ENCODE measurements around the gene MRPS22. TPM values are rescaled to one million over a fixed set of nuclear protein-coding genes. Genes with fewer than 3 reads are reported as not detected.

Gene MRPS22
- total and polyA plus RNA-seq, 9 of the 15 experiments (the other 6 are each of a cell fraction or from before 2014, with no cell fraction given): 148 to 397 (median 229) TPM

GRCh38 chr3:139343895-139344856 lies at the start of gene MRPS22 (continued):
- TF ChIP-seq, protein P1, sequence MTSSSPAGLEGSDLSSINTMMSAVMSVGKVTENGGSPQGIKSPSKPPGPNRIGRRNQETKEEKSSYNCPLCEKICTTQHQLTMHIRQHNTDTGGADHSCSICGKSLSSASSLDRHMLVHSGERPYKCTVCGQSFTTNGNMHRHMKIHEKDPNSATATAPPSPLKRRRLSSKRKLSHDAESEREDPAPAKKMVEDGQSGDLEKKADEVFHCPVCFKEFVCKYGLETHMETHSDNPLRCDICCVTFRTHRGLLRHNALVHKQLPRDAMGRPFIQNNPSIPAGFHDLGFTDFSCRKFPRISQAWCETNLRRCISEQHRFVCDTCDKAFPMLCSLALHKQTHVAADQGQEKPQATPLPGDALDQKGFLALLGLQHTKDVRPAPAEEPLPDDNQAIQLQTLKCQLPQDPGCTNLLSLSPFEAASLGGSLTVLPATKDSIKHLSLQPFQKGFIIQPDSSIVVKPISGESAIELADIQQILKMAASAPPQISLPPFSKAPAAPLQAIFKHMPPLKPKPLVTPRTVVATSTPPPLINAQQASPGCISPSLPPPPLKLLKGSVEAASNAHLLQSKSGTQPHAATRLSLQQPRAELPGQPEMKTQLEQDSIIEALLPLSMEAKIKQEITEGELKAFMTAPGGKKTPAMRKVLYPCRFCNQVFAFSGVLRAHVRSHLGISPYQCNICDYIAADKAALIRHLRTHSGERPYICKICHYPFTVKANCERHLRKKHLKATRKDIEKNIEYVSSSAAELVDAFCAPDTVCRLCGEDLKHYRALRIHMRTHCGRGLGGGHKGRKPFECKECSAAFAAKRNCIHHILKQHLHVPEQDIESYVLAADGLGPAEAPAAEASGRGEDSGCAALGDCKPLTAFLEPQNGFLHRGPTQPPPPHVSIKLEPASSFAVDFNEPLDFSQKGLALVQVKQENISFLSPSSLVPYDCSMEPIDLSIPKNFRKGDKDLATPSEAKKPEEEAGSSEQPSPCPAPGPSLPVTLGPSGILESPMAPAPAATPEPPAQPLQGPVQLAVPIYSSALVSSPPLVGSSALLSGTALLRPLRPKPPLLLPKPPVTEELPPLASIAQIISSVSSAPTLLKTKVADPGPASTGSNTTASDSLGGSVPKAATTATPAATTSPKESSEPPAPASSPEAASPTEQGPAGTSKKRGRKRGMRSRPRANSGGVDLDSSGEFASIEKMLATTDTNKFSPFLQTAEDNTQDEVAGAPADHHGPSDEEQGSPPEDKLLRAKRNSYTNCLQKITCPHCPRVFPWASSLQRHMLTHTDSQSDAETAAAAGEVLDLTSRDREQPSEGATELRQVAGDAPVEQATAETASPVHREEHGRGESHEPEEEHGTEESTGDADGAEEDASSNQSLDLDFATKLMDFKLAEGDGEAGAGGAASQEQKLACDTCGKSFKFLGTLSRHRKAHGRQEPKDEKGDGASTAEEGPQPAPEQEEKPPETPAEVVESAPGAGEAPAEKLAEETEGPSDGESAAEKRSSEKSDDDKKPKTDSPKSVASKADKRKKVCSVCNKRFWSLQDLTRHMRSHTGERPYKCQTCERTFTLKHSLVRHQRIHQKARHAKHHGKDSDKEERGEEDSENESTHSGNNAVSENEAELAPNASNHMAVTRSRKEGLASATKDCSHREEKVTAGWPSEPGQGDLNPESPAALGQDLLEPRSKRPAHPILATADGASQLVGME (CRISPR knock-in tag; IDR thresholded peaks at IDR 0.05): no peak
- TF ChIP-seq PML (IDR thresholded peaks at IDR 0.05; ENCODE audit: low read length): peak; percentile 58
- TF ChIP-seq, protein P2, sequence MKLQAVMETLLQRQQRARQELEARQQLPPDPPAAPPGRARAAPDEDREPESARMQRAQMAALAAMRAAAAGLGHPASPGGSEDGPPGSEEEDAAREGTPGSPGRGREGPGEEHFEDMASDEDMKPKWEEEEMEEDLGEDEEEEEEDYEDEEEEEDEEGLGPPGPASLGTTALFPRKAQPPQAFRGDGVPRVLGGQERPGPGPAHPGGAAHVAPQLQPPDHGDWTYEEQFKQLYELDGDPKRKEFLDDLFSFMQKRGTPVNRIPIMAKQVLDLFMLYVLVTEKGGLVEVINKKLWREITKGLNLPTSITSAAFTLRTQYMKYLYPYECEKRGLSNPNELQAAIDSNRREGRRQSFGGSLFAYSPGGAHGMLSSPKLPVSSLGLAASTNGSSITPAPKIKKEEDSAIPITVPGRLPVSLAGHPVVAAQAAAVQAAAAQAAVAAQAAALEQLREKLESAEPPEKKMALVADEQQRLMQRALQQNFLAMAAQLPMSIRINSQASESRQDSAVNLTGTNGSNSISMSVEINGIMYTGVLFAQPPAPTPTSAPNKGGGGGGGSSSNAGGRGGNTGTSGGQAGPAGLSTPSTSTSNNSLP (IDR thresholded peaks at IDR 0.05; ENCODE audit: borderline replicate concordance, low read depth, low read length): no peak
- TF ChIP-seq ZNF76 (CRISPR knock-in tag; IDR thresholded peaks at IDR 0.05; ENCODE audit: borderline replicate concordance): 0 out of 2 replicates have a peak, but pooled peaks have one; percentile 60
- TF ChIP-seq CBX5 (IDR thresholded peaks at IDR 0.05; ENCODE audit: borderline replicate concordance, low read depth): no peak
- peak; percentile 84 for TF ChIP-seq KDM5B (IDR thresholded peaks at IDR 0.05; ENCODE audit: insufficient replicate concordance, low read depth, low read length)
- TF ChIP-seq YY1 (IDR thresholded peaks at IDR 0.05; ENCODE audit: borderline replicate concordance in 1 of 3, control insufficient read depth in 1 of 3, extremely low read depth in 1 of 3, insufficient read depth in 3 of 3, insufficient read length in 1 of 3, insufficient replicate concordance in 2 of 3, low read depth in 1 of 3, low read length in 2 of 3): peak; percentile 75 to 97 (median 91)
- TF ChIP-seq, protein P3, sequence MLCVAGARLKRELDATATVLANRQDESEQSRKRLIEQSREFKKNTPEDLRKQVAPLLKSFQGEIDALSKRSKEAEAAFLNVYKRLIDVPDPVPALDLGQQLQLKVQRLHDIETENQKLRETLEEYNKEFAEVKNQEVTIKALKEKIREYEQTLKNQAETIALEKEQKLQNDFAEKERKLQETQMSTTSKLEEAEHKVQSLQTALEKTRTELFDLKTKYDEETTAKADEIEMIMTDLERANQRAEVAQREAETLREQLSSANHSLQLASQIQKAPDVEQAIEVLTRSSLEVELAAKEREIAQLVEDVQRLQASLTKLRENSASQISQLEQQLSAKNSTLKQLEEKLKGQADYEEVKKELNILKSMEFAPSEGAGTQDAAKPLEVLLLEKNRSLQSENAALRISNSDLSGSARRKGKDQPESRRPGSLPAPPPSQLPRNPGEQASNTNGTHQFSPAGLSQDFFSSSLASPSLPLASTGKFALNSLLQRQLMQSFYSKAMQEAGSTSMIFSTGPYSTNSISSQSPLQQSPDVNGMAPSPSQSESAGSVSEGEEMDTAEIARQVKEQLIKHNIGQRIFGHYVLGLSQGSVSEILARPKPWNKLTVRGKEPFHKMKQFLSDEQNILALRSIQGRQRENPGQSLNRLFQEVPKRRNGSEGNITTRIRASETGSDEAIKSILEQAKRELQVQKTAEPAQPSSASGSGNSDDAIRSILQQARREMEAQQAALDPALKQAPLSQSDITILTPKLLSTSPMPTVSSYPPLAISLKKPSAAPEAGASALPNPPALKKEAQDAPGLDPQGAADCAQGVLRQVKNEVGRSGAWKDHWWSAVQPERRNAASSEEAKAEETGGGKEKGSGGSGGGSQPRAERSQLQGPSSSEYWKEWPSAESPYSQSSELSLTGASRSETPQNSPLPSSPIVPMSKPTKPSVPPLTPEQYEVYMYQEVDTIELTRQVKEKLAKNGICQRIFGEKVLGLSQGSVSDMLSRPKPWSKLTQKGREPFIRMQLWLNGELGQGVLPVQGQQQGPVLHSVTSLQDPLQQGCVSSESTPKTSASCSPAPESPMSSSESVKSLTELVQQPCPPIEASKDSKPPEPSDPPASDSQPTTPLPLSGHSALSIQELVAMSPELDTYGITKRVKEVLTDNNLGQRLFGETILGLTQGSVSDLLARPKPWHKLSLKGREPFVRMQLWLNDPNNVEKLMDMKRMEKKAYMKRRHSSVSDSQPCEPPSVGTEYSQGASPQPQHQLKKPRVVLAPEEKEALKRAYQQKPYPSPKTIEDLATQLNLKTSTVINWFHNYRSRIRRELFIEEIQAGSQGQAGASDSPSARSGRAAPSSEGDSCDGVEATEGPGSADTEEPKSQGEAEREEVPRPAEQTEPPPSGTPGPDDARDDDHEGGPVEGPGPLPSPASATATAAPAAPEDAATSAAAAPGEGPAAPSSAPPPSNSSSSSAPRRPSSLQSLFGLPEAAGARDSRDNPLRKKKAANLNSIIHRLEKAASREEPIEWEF (CRISPR knock-in tag; IDR thresholded peaks at IDR 0.05): no peak
- no peak for TF ChIP-seq ZNF3 (CRISPR knock-in tag; IDR thresholded peaks at IDR 0.05)
- TF ChIP-seq CHD2 (IDR thresholded peaks at IDR 0.05; ENCODE audit: low read depth, low read length): peak; percentile 88
- 0 out of 2 replicates have a peak, but pooled peaks have one; percentile 61 for TF ChIP-seq ZZZ3 (IDR thresholded peaks at IDR 0.05)
